Measurements from ENCODE around the gene MUC20. TPM values are rescaled to one million over a fixed set of nuclear protein-coding genes. Genes with fewer than 3 reads are reported as not detected.
"Not testable (repeated sequence)": the region's sequence is repeated elsewhere in the genome, so short reads cannot be mapped to it uniquely, and the experiment has no call there.

The MUC20 gene
- total RNA-seq, 1 experiment from 2014 or later: not detected

GRCh38 chr3:195691596-195692353 lies 29.0 kb upstream of the MUC20 start:
- not testable (repeated sequence) for DNase-seq, H3K27me3 ChIP-seq, H3K4me3 ChIP-seq, H3K9me3 ChIP-seq
- peaks cover 45% of the 10 kb centered on the region for H3K36me3 ChIP-seq

GRCh38 chr3:195692354-195692685 lies 28.5 kb upstream of the MUC20 start:
- Histone ChIP-seq H3K27me3 (no peaks in the 10 kb centered on the region), H3K9me3 (no peaks in the 10 kb centered on the region), H3K36me3 (peaks cover 46% of the 10 kb centered on the region), H3K4me3 (no peak overlapping the region)
- no peak for DNase-seq

- H3K27me3 ChIP-seq: no peaks in the 10 kb centered on the region
- H3K4me3 ChIP-seq: no peak overlapping the region
- H3K36me3 ChIP-seq: peaks cover 43% of the 10 kb centered on the region
- no peak for DNase-seq
- H3K9me3 ChIP-seq: no peaks in the 10 kb centered on the region
Measured at GRCh38 chr3:195692781-195693427, 27.9 kb upstream of the MUC20 start.

GRCh38 chr3:195693428-195694216 lies 27.2 kb upstream of the MUC20 start:
- Histone ChIP-seq H3K9me3 (no peaks in the 10 kb centered on the region), H3K27me3 (no peaks in the 10 kb centered on the region), H3K36me3 (peaks cover 48% of the 10 kb centered on the region), H3K4me3 (no peak overlapping the region)
- no peak for DNase-seq

GRCh38 chr3:195694217-195695076 lies 26.3 kb upstream of the MUC20 start:
- peaks cover 46% of the 10 kb centered on the region for H3K36me3 ChIP-seq
- DNase-seq, H3K27me3 ChIP-seq, H3K9me3 ChIP-seq, H3K4me3 ChIP-seq: not testable (repeated sequence)

GRCh38 chr3:195696632-195697278 lies 24.0 kb upstream of the MUC20 start:
- peaks cover 45% of the 10 kb centered on the region for H3K36me3 ChIP-seq
- no peaks in the 10 kb centered on the region for H3K27me3 ChIP-seq
- no peak for DNase-seq
- no peaks in the 10 kb centered on the region for H3K9me3 ChIP-seq
- no peak overlapping the region for H3K4me3 ChIP-seq

GRCh38 chr3:195697582-195698324 lies 23.0 kb upstream of the MUC20 start:
- H3K9me3 ChIP-seq: no peaks in the 10 kb centered on the region
- DNase-seq: peak; percentile 89
- no peaks in the 10 kb centered on the region for H3K27me3 ChIP-seq
- H3K36me3 ChIP-seq: peaks cover 38% of the 10 kb centered on the region
- no peak overlapping the region for H3K4me3 ChIP-seq

GRCh38 chr3:195698325-195698646 lies 22.5 kb upstream of the MUC20 start:
- no peak for DNase-seq
- Histone ChIP-seq H3K9me3 (no peaks in the 10 kb centered on the region), H3K36me3 (peaks cover 36% of the 10 kb centered on the region), H3K4me3 (no peak overlapping the region), H3K27me3 (no peaks in the 10 kb centered on the region)

GRCh38 chr3:195698647-195699387 lies 22.0 kb upstream of the MUC20 start:
- H3K4me3 ChIP-seq: no peak overlapping the region
- peaks cover 31% of the 10 kb centered on the region for H3K36me3 ChIP-seq
- no peaks in the 10 kb centered on the region for H3K9me3 ChIP-seq
- DNase-seq: no peak
- no peaks in the 10 kb centered on the region for H3K27me3 ChIP-seq

- no peak for DNase-seq
- Histone ChIP-seq H3K4me3 (no peak overlapping the region), H3K9me3 (no peaks in the 10 kb centered on the region), H3K36me3 (peaks cover 25% of the 10 kb centered on the region), H3K27me3 (no peaks in the 10 kb centered on the region)
Measured at GRCh38 chr3:195699388-195699771, 21.4 kb upstream of the MUC20 start.

- Histone ChIP-seq H3K27me3 (no peaks in the 10 kb centered on the region), H3K36me3 (peaks cover 23% of the 10 kb centered on the region), H3K9me3 (no peaks in the 10 kb centered on the region), H3K4me3 (no peak overlapping the region)
- DNase-seq: no peak
Measured at GRCh38 chr3:195699860-195700259, 20.9 kb upstream of the MUC20 start.

GRCh38 chr3:195700319-195700718 lies 20.5 kb upstream of the MUC20 start:
- Histone ChIP-seq H3K36me3 (peaks cover 19% of the 10 kb centered on the region), H3K4me3 (no peak overlapping the region)

GRCh38 chr3:195701042-195701915 lies 19.5 kb upstream of the MUC20 start:
- no peaks in the 10 kb centered on the region; the same call in 1 of the 2 replicates for H3K27me3 ChIP-seq
- H3K36me3 ChIP-seq: peaks cover 14% of the 10 kb centered on the region
- no peaks in the 10 kb centered on the region for H3K9me3 ChIP-seq
- no peak for DNase-seq
- no peak overlapping the region for H3K4me3 ChIP-seq

More at GRCh38 chr3:195700319-195700718, 20.5 kb upstream of the MUC20 start:
- DNase-seq: no peak
- H3K27me3 ChIP-seq: no peaks in the 10 kb centered on the region
- H3K9me3 ChIP-seq: no peaks in the 10 kb centered on the region

- DNase-seq: no peak
- Histone ChIP-seq H3K36me3 (peaks cover 5% of the 10 kb centered on the region), H3K4me3 (no peak overlapping the region), H3K9me3 (peaks cover 4% of the 10 kb centered on the region; the same call in 1 of the 2 replicates), H3K27me3 (no peaks in the 10 kb centered on the region; the same call in 1 of the 2 replicates)
Measured at GRCh38 chr3:195703776-195704175, 17.0 kb upstream of the MUC20 start.
